Progenitor cell of endocrine pancreas (in vitro differentiated cells): ENCODE measurements around the gene FAM222A. TPM values are rescaled to one million over a fixed set of nuclear protein-coding genes. Genes with fewer than 3 reads are reported as not detected.

Experiments used
- DNase-seq: peaks from one replicate; pipeline ENCODE4 v3.0.0; 2021; ENCODE audit warnings: low spot score; ENCODE audit not compliant: unreplicated experiment
- H3K27ac Mint-ChIP-seq: 2 replicates; pipeline ENCODE4 v1.8.0; 2021; ENCODE audit warnings: mild to moderate bottlenecking, moderate library complexity, mixed read lengths
- H3K27me3 Mint-ChIP-seq: 2 replicates; pipeline ENCODE4 v1.8.0; 2021; ENCODE audit warnings: mixed read lengths
- H3K36me3 Mint-ChIP-seq: 2 replicates; pipeline ENCODE4 v1.8.0; 2022; ENCODE audit warnings: mixed read lengths; ENCODE audit not compliant: insufficient read depth
- H3K4me1 Mint-ChIP-seq: 2 replicates; pipeline ENCODE4 v1.8.0; 2021; ENCODE audit warnings: low read depth, mixed read lengths
- H3K4me3 Mint-ChIP-seq: 2 replicates; pipeline ENCODE4 v1.8.0; 2021; ENCODE audit warnings: low read depth, mild to moderate bottlenecking, moderate library complexity, mixed read lengths
- H3K9me3 Mint-ChIP-seq: 2 replicates; pipeline ENCODE4 v1.8.0; 2021; ENCODE audit warnings: low read depth, mixed read lengths
- total RNA-seq: library from RNA; stranded (reverse); gene quantifications from 2 replicates; pipeline ENCODE4 v1.2.1, GENCODE V29; 2021
- TF ChIP-seq, protein P1 (sequence below): fragments of 200-600 bp; sonication (generic); IDR thresholded peaks from one replicate; pipeline ENCODE4 v1.5.0; 2021; ENCODE audit warnings: antibody characterized with exemption, mild to moderate bottlenecking; ENCODE audit not compliant: unreplicated experiment

FAM222A gene
- total RNA-seq, 1 donor from 2014 or later = 11.6 TPM

GRCh38 chr12:109744986-109745942, 31.6 kb downstream of the FAM222A start:
- TF ChIP-seq, protein P1, sequence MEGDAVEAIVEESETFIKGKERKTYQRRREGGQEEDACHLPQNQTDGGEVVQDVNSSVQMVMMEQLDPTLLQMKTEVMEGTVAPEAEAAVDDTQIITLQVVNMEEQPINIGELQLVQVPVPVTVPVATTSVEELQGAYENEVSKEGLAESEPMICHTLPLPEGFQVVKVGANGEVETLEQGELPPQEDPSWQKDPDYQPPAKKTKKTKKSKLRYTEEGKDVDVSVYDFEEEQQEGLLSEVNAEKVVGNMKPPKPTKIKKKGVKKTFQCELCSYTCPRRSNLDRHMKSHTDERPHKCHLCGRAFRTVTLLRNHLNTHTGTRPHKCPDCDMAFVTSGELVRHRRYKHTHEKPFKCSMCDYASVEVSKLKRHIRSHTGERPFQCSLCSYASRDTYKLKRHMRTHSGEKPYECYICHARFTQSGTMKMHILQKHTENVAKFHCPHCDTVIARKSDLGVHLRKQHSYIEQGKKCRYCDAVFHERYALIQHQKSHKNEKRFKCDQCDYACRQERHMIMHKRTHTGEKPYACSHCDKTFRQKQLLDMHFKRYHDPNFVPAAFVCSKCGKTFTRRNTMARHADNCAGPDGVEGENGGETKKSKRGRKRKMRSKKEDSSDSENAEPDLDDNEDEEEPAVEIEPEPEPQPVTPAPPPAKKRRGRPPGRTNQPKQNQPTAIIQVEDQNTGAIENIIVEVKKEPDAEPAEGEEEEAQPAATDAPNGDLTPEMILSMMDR = no peak
- no peak overlapping the region for H3K27ac Mint-ChIP-seq

DNA sequence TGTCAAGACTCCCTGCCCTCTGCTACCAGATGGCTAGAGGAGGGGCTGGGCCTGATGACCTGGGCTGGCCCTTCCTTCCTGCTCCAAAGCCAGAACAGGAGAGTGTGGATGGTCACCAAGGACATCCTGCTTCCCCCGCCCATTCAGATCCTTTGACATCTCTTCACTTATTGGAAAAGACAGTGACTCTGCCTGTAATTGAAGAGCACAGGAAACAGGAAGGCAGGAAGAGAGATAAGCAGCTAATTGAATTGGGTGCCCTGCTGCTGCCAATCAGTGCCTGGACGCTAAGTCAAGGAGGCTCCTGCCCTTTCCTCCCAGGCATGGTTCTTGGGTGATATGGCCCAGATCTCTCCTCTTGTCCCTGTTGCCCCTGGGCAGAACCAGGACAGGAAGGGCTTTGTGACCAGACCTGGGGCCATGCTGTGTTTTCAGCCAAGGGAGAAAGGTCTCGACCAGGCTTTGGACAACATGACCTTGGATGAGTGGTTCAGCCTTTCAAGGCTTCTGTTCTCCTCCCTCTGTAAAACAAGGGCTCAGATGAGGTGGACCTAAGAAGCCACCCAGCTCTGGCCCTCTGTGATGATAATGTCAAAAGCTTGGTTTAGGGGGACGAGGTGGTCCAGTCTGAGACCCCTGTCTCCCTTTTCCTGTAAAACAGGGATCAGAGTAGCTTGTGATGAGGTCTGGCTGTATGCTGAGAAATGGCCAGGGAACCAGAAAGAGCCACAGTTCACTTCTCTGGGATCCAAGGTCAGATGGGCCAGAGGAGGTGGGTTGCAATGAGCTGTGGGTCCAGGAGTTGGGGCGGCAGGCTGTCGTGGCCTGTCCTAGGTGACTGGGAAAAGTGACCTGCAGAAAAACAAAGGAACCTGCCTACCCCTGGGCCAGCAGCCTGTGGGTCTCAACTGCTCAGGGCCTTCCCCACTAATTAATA, 38.8 kb downstream of the FAM222A start:
- peaks cover 11% of the 10 kb centered on the region for H3K36me3 Mint-ChIP-seq
- no peak overlapping the region for H3K27ac Mint-ChIP-seq
- H3K27me3 Mint-ChIP-seq = no peaks in the 10 kb centered on the region
- no peak overlapping the region for H3K4me3 Mint-ChIP-seq
- TF ChIP-seq, protein P1 = no peak
- H3K9me3 Mint-ChIP-seq = peaks cover 15% of the 10 kb centered on the region
- DNase-seq = no peak
- H3K4me1 Mint-ChIP-seq = peaks cover 15% of the 10 kb centered on the region

More at GRCh38 chr12:109744986-109745942, 31.6 kb downstream of the FAM222A start:
- no peaks in the 10 kb centered on the region for H3K36me3 Mint-ChIP-seq
- H3K4me3 Mint-ChIP-seq = no peak overlapping the region
- no peaks in the 10 kb centered on the region for H3K9me3 Mint-ChIP-seq
- peaks cover 5% of the 10 kb centered on the region for H3K27me3 Mint-ChIP-seq
- DNase-seq = no peak
- peaks cover 5% of the 10 kb centered on the region for H3K4me1 Mint-ChIP-seq

DNA sequence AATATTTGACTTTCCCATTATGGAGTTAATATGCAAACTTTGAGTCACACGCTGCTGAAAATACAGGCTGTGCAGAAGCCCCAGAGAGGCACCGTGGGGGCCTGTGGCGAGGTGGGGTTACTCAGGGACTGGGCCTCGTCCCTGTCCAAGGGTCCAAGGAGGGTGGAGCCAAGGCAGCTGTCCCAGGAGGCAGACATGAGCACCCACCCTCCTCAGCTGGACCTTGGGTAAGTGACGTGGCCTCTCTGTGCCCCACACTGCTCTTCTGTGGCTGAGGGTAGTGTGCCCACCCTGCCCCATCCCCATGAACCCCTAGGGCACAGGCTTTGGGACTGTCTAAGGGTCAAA, 39.4 kb downstream of the FAM222A start:
- H3K36me3 Mint-ChIP-seq = peaks cover 11% of the 10 kb centered on the region
- H3K27ac Mint-ChIP-seq = no peak overlapping the region
- no peaks in the 10 kb centered on the region for H3K27me3 Mint-ChIP-seq
- TF ChIP-seq, protein P1 = no peak
- H3K4me1 Mint-ChIP-seq = peaks cover 15% of the 10 kb centered on the region
- peaks cover 15% of the 10 kb centered on the region for H3K9me3 Mint-ChIP-seq
- no peak overlapping the region for H3K4me3 Mint-ChIP-seq
- DNase-seq = no peak

- peak overlapping the region; percentile 46 for H3K27ac Mint-ChIP-seq
- H3K4me3 Mint-ChIP-seq = no peak overlapping the region
- H3K27me3 Mint-ChIP-seq = no peaks in the 10 kb centered on the region
- no peak for DNase-seq
- H3K4me1 Mint-ChIP-seq = peaks cover 15% of the 10 kb centered on the region
- H3K9me3 Mint-ChIP-seq = peaks cover 15% of the 10 kb centered on the region
- TF ChIP-seq, protein P1 = no peak
- H3K36me3 Mint-ChIP-seq = peaks cover 11% of the 10 kb centered on the region
These were observed 40.3 kb downstream of the FAM222A start for GRCh38 chr12:109753959-109754358.

DNA sequence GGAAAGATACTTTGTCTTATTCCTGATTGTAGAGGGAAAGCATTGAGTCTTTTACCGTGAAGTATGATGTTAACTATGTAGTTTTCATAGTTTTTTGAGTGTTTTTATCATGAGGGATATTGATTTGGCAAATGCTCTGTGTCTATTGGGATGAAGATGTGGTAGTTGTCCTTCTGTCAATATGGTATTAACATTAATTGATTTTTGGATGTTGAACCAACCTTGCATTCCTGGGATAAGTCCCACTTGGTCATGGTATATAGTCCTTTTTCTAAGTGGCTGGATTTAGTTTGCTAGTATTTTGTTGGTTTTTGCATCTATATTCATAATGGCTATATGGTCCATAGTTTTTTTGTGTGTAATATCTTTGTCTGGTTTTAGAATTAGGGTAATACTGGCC, 42.8 kb downstream of the FAM222A start:
- peaks cover 15% of the 10 kb centered on the region for H3K4me1 Mint-ChIP-seq
- TF ChIP-seq, protein P1 = no peak
- H3K4me3 Mint-ChIP-seq = no peak overlapping the region
- no peak overlapping the region for H3K27ac Mint-ChIP-seq
- peaks cover 15% of the 10 kb centered on the region for H3K9me3 Mint-ChIP-seq
- H3K36me3 Mint-ChIP-seq = peaks cover 11% of the 10 kb centered on the region
- DNase-seq = no peak
- H3K27me3 Mint-ChIP-seq = no peaks in the 10 kb centered on the region
